Measurements from ENCODE around the gene MAP7.

DNA sequence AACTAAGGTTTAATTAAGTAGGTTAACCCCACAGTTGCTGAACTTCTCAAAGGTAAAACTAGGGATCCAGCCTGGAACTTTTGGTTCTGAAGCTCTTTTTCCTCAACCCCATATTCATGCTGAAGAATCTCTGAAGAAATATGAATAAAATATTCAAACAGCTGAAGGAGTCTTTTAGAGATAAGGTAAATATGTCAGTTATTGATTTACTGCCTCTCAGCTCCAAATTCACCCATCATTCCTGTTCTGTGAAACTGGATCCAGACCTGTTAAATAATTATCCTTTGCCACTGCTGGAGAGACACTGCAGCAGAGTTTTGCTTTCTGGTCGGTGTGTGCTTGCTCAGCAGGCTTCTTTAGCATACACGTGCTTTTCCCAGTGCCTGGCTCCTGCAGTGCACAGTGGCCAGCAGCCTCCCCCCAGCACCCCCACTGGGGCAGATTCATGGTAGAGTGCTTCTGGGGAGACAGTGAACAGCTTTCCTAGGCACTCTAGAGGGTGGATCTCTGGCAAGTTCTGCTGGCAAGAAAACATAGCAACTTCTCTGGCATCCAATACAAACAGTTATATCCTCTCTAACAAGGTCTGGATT lies 198.6 kb downstream of the MAP7 start:
- TF ChIP-seq, protein P1, sequence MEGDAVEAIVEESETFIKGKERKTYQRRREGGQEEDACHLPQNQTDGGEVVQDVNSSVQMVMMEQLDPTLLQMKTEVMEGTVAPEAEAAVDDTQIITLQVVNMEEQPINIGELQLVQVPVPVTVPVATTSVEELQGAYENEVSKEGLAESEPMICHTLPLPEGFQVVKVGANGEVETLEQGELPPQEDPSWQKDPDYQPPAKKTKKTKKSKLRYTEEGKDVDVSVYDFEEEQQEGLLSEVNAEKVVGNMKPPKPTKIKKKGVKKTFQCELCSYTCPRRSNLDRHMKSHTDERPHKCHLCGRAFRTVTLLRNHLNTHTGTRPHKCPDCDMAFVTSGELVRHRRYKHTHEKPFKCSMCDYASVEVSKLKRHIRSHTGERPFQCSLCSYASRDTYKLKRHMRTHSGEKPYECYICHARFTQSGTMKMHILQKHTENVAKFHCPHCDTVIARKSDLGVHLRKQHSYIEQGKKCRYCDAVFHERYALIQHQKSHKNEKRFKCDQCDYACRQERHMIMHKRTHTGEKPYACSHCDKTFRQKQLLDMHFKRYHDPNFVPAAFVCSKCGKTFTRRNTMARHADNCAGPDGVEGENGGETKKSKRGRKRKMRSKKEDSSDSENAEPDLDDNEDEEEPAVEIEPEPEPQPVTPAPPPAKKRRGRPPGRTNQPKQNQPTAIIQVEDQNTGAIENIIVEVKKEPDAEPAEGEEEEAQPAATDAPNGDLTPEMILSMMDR (IDR thresholded peaks at IDR 0.05): no peak
- TF ChIP-seq POLR2A (IDR thresholded peaks at IDR 0.05): no peak

All from esophagus squamous epithelium (tissue), 4 donors.